HG03060 (cell line): ENCODE data around the gene ALDH16A1.

Experiments used
- ATAC-seq: cut with Tn5 transposase; IDR thresholded peaks from one replicate; pipeline ENCODE4 v1.9.1; 2021; ENCODE audit warnings: low read depth, moderate number of reproducible peaks; ENCODE audit not compliant: unreplicated experiment

ALDH16A1 gene

GRCh38 chr19:49453013-49453756 lies at the start of gene ALDH16A1:
Gene ALDH16A1, plus strand, starts transcription at chr19:49453225. Its CDS starts 107 bp downstream, at chr19:49453332.
- ATAC-seq: peak; percentile 74

- no peak for ATAC-seq
Observed at GRCh38 chr19:49403404-49404187, 49.4 kb upstream of the ALDH16A1 start.

GRCh38 chr19:49407079-49407478 lies 45.9 kb upstream of the ALDH16A1 start:
- ATAC-seq: no peak

- ATAC-seq: no peak
Observed at GRCh38 chr19:49407482-49408015, 45.5 kb upstream of the ALDH16A1 start.

DNA sequence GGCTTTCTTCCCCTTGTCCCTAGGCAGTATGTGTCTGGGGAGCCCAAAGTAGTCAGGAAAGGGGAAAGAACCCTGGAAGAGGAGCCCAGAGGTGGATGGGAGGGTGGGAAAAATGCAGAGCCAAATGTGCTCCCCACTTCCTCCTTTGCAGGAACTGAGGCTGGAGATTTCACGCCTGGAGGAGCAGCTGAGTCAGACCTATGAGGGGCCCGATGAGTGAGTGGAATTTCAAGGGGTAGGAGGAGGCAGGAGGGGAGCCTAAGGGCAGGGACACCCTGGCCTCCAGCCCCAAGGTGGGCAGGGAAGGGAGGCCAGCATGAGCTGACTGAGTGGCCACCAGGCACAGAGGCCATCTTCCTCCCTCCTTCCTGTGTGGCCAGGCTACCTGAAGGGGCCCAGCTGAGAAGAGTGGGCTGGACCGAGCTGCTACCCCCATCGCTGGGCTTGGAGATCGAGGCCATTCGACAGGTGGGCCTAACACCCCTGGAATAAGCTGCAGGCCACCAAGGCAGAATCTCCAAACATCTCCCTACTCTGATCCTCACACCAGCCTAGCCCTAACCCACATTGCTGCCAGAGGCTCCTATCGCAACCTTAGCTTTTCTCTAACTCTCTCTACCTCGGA lies 44.1 kb upstream of the ALDH16A1 start:
- ATAC-seq: no peak

GRCh38 chr19:49409441-49410029 lies 43.5 kb upstream of the ALDH16A1 start:
- no peak for ATAC-seq

DNA sequence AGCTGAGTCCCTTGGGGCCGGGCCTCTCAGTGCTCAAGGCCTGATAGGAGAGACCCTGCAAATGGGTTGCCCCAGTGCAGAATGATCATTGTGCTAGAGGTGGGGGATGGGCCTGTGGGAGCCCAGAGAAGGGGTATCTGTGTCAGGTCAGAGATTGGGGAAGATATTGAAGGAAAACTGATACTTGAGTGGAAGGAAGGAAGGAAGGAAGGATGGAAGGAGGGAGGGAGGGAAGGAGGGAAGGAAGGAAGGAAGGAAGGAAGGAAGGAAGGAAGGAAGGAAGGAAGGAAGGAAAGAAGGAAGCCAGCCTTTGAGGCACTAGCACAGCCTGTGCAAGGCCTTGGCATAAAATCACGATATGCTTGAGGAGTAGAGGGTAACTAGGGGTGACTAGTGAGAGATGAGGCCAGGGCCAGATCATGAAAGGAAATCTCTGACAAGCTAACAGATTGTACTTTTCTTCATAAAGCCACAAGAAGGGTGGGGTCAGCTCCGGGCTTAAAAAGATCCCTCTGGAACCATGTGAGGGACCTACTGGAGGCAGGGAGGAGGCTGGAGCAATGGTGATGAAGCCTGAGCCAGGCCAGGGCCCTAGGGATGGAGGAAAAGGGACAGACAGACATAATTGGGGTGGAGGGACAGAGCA lies 41.2 kb upstream of the ALDH16A1 start:
- no peak for ATAC-seq

DNA sequence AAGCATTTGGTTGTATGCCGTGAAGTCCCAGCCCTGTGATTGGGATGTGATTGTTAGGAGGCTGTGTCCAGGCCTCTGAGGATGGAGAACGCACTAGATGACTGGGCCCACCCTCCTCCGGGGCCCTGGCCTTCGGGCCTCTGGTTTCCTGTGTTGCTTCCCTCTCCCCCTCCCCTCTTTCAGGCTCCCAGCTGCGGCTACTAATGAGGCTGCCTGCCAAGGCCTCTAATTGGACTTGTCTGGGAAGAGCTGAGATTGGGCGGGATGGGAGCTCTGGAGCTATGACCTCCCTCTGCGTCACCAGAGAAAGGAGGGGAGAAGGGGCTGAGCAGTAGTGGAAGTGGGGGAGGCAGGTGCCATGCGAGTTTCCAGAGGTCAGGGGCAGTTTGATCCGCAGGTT lies 39.7 kb upstream of the ALDH16A1 start:
- ATAC-seq: no peak

DNA sequence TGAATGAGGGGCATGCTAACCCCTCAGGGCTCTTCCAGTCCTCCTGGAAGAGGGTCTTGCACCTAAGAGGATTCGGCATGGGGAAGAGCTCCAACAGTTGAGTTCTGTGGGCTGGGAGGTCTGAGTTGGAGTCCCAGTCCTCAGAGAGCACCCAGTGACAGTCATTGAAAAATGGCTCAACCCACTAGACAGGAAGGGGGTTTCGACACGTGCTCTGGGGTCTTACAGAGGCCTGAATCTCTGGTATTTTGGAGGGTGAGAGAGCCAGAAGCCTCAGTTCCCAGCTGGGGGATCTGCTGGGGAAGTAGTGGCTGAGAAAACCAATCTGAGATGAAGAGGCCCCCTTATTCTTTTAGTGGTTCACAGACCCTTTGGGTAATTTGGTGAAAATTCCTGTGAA lies 38.8 kb upstream of the ALDH16A1 start:
- no peak for ATAC-seq

DNA sequence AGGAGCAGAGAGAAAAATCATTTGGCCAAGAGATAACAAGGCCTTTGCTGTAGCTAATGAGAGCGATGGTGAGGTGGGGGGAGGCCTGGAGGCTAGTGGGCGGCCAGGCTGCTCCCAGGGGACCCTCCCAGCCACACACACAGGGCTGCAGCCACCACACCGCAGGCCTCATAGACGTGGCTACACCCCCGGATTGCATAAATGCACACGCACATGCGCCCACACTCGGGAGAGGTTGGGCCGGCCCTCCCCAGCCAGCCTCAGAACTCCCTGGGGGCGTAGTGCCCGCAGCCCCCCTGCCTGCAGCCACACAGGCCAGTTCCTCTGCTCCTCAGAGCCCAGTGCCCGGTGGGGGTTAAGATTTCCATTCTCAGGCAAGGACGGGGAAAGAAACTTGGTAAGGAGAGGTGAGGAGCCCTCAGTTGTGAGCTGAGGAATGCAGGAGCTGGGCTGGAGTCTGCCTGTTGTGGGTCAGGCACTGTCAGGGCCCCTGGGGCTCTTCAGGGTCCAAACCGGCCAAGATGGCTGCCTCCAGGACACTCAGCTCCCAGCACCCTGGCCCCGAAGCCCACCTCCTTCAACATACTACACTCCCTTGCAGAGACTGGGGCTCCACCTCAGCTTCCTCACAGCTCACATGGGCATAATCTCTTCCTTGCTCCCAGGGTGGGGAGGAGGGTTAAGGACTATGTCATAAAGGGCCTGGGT lies 37.8 kb upstream of the ALDH16A1 start:
- ATAC-seq: no peak

GRCh38 chr19:49415810-49416200 lies 37.2 kb upstream of the ALDH16A1 start:
- ATAC-seq: no peak

DNA sequence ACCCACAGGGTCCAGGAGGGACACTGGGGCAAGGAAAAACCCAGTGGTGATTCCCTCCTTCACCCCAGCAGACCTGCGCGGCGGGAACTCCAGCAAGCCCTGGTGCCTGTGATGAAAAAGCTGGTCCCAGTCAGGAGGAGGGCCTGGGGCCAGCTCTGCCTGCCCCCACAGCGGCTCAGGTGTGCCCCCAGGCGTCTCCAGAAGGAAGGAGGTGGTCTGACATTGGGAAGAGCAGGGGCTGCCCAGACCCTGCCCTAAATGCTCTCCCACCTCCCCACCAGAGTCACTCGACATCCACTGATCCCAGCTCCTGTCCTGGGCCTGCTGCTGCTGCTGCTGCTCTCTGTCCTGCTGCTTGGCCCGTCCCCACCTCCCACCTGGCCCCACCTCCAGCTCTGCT lies 35.9 kb upstream of the ALDH16A1 start:
- no peak for ATAC-seq

DNA sequence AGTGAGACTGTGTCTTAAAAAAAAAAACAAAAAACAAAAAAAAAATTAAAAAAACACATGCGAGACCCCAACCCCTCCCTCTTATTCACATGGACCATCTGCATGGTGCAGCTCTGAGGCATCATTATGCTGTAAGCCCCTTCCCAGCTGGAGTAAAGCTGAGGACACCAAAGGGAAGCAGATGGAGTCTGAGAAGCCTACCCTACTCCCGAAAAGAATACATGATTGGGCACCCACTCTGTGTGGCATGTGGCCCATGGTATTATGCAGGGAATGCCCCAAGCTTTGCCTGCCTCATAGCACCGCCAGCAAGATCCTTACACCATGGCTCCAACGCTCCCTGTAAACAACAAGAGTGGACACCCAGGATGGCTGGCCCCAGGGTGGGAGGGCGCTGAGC lies 34.5 kb upstream of the ALDH16A1 start:
- no peak for ATAC-seq

DNA sequence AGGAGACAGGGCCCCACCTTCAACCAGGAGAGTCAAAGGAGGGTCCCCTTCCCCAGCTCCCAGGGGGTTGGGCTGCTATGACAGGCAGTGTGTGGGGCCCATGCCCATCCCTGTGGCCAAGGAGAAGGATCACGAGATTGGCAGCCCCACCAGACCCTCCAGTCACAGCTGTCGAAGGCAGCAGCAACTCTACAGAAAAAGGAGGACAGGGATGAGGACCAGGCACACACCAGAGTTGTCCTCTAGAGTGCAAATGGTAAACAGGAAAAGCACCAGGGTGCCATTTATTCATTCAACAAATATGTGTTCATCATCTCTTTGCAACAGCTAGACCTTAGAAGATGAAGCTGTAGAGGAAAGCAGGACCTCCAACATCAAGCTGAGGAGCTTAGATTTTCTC lies 33.9 kb upstream of the ALDH16A1 start:
- no peak for ATAC-seq

DNA sequence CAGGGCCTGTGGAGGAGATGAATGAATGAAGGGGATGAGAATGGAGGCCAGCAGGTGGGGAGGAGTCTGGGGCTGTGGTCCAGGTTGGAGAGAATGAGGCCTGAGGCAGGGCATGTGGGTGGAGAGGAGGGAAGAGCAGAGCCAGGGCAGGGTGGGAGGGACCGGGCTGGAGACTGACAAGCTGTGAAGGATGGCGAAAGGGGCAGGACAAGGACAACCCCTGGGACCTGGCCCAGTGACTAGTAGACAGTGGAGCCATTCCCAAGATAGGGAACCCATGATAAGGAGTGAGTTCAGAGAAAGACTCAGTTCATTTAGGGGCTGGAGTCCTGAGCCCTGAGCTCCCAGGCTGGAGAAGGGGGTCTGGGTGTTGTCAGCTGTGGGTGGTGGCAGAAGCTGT lies 32.8 kb upstream of the ALDH16A1 start:
- no peak for ATAC-seq

DNA sequence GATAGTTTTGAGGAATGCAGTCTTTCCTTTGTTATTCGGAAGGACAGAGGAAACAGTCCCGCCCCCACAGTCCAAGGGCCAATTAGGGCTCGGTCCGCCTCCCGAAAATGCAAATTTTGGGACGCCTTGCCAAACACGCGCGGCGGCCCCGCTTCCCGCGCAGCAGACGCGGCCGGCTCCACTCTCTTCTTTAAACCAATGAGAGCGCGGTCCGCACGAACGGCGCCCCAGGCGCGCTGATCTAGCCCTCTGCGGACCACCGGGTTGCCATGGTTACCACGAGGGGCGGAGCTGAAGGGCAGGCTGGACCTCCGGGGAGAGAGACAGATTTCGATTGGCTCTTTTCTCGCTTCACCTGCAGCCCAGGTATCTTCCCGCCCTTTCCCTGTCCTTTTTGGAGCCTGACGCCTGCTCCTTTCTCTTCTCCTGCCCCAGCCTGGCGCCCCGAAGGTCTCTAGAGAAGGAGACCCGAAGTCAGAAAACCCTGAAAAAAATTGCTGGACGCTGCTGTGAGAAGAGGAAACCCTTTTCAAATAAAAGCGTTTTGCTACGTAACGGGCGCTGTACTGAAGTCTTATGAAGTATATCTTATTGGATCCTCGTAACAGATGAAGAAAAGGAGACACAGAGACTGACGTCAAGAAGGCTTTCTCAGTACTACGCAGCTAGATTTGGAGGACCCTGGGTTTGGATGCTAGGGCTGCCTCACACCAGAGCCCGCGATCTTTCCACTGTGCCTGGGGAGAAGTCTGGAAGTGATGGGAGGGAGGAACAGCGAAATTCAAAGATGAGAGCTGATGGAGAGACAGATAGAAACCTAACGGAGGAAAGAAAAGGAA lies 31.8 kb upstream of the ALDH16A1 start:
- no peak for ATAC-seq

DNA sequence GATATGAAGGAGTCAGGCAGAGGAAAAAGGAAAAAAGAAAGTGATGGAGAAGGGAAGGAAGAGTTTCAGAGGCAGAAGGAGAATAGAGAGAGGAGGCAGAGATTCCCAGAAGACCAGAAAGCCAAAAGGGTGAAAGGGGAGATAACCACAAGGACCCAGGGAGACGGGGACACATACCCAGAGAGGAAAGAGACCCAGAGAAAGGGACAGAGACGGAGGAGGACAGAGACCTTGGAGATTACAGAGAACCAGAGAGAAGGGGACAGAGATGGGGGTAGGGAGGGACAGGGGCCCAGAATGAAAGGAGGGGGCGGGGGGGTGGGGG lies 31.2 kb upstream of the ALDH16A1 start:
- ATAC-seq: no peak

DNA sequence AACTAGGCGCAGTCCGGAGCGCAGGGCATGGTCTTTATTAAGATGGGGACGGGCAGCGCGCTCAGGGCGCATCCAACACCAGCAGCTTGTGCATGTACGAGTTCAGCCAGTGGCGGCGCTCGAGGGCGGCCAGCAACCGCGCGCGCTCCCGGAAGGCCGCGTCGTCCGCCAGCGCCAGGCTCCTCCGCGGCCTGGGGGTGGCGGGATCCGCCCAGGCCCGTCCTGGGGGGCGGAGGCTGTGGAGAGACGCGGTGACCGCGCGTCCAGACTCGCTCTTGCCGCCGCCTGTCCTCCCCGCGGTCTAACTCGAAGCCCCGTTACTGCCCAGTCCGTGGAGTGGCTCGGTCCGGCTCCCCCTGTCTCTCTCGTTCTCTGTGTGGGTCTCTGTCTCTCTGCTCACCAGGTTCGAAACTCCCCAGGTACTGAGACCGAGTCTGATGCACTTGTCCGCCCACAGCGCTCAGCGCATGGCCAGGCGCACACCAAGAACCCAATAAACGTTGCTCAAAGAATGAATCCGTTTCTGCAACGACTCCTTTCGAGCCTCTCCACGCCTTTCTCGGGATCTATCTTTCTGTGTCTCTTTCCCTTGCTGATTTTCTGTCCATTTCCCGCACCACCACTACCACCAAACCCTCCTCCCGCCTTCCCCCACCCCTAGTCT lies 30.5 kb upstream of the ALDH16A1 start:
- ATAC-seq: no peak
